Activated CD4-positive, alpha-beta T cell treated with anti-CD3 and anti-CD28 coated beads for 36 hours (primary cell): Measurements from ENCODE around the gene CACNA1C. TPM values are rescaled to one million over a fixed set of nuclear protein-coding genes. Genes with fewer than 3 reads are reported as not detected.

Source experiments
- ATAC-seq: fragments of 200-7000 bp; cut with Tn5 transposase; one replicate; pipeline ENCODE4 v1.10.0; 2021; ENCODE audit warnings: mild to moderate bottlenecking, moderate library complexity
- CTCF ChIA-PET: fragments of 350-600 bp; sonication (Branson Sonifier 250); formaldehyde crosslinking; loops from one replicate; lab custom pipeline; 2021; ENCODE audit warnings: antibody characterized with exemption; lab: Charles Lee
- POLR2A ChIA-PET: fragments of 350-600 bp; sonication (Branson Sonifier 250); formaldehyde crosslinking; loops from one replicate; lab custom pipeline; 2021; ENCODE audit warnings: antibody characterized with exemption, inconsistent platforms; lab: Charles Lee
- DNase-seq: peaks from one replicate; pipeline ENCODE4 v3.0.0-alpha.2; 2020
- H3K27ac Mint-ChIP-seq: one replicate; pipeline ENCODE4 v1.8.0; 2021; ENCODE audit warnings: mixed read lengths
- H3K27me3 Mint-ChIP-seq: one replicate; pipeline ENCODE4 v1.8.0; 2021; ENCODE audit warnings: mixed read lengths
- H3K36me3 Mint-ChIP-seq: one replicate; pipeline ENCODE4 v1.8.0; 2021; ENCODE audit warnings: low read depth, mixed read lengths
- H3K4me1 Mint-ChIP-seq: one replicate; pipeline ENCODE4 v1.8.0; 2021; ENCODE audit warnings: mixed read lengths
- H3K4me3 Mint-ChIP-seq: one replicate; pipeline ENCODE4 v1.8.0; 2021; ENCODE audit warnings: mild to moderate bottlenecking, moderate library complexity, mixed read lengths
- H3K9me3 Mint-ChIP-seq: one replicate; pipeline ENCODE4 v1.8.0; 2021; ENCODE audit warnings: low read depth, mixed read lengths
- intact Hi-C, 2 experiments: fragments of 100-400 bp; cut with DNase I in 1 of 2; cut with micrococcal nuclease in 1 of 2; formaldehyde crosslinking; loops; one replicate each; pipeline versions ENCODE4 v1.14.2 to v1.15.1; 2022 to 2024; cut with DNase I, micrococcal nuclease
- total RNA-seq, 2 experiments: library from RNA; stranded (reverse); gene quantifications; one replicate each; pipeline ENCODE4 v1.2.3, GENCODE V29; 2021

The CACNA1C gene
- total RNA-seq, 2 experiments from 2014 or later, result 0.11 TPM

GRCh38 chr12:2335513-2335912, 282.7 kb downstream of the CACNA1C start:
- ATAC-seq (no peak), DNase-seq (no peak)
- Mint-ChIP-seq H3K9me3 (no peaks in the 10 kb centered on the region), H3K4me1 (peaks cover 5% of the 10 kb centered on the region), H3K27ac (no peak overlapping the region), H3K36me3 (no peaks in the 10 kb centered on the region), H3K27me3 (peaks cover 7% of the 10 kb centered on the region), H3K4me3 (no peak overlapping the region)
- ChIA-PET POLR2A (no interaction called here), CTCF (no interaction called here)
- intact Hi-C loops, result no loop called here

DNA sequence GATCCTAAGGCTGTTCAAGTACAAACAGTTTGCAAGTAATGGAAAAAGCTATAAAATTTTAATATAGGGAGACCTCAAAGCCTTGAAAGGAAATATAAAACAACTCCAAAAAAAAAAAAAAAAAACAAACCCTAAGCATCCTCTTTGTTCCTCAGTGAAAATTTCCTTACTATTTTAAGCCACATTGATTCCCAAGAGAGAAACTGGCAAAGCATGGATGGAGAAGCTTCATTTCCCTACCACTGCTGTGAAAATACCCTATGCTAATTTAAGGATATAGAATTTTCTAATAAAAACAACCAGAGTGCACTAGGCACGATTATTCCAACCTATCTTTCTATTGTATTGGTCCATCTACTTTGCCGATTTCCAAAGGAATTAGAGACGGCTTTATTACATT, 283.1 kb downstream of the CACNA1C start:
- POLR2A ChIA-PET, result no interaction called here
- H3K9me3 Mint-ChIP-seq, result no peaks in the 10 kb centered on the region
- ATAC-seq (no peak), DNase-seq (no peak)
- no peak overlapping the region for H3K27ac Mint-ChIP-seq
- H3K4me1 Mint-ChIP-seq, result peaks cover 5% of the 10 kb centered on the region
- intact Hi-C loops, result no loop called here
- H3K4me3 Mint-ChIP-seq, result no peak overlapping the region
- CTCF ChIA-PET, result no interaction called here
- H3K27me3 Mint-ChIP-seq, result peaks cover 7% of the 10 kb centered on the region
- H3K36me3 Mint-ChIP-seq, result no peaks in the 10 kb centered on the region

DNA sequence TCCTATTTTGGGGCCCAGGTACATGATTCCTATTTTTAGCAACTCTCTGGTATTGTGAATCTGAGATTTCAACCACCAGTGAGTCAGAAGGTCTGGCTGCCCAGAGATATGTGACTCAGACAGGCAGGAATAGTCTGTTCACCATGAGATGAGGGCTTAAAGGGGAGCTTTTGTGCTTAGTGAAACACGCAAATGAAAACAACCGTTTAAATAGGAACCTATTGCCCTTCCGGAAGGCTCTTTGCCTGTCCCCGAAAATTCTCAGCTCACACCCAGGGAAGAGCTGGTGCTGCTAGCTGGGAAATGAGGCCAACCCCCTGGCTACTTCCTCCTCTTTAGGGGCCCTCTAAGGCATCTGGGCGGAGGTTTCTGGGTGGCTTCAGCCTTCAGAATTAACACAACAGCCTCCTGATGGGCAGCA, 283.6 kb downstream of the CACNA1C start:
- peak; percentile 75 for ATAC-seq
- peaks cover 7% of the 10 kb centered on the region for H3K27me3 Mint-ChIP-seq
- H3K9me3 Mint-ChIP-seq, result no peaks in the 10 kb centered on the region
- DNase-seq, result no peak
- H3K4me3 Mint-ChIP-seq, result no peak overlapping the region
- CTCF ChIA-PET, result no interaction called here
- POLR2A ChIA-PET, result no interaction called here
- intact Hi-C loops, result no loop called here
- H3K27ac Mint-ChIP-seq, result no peak overlapping the region
- peaks cover 5% of the 10 kb centered on the region for H3K4me1 Mint-ChIP-seq
- no peaks in the 10 kb centered on the region for H3K36me3 Mint-ChIP-seq

- peaks cover 5% of the 10 kb centered on the region for H3K4me1 Mint-ChIP-seq
- H3K9me3 Mint-ChIP-seq, result no peaks in the 10 kb centered on the region
- H3K27ac Mint-ChIP-seq, result peak overlapping the region; percentile 13
- H3K4me3 Mint-ChIP-seq, result no peak overlapping the region
- ChIA-PET CTCF (no interaction called here), POLR2A (no interaction called here)
- H3K36me3 Mint-ChIP-seq, result no peaks in the 10 kb centered on the region
- peaks cover 7% of the 10 kb centered on the region for H3K27me3 Mint-ChIP-seq
- intact Hi-C loops, result no loop called here
- ATAC-seq (no peak), DNase-seq (no peak)
These were observed 284.5 kb downstream of the CACNA1C start for GRCh38 chr12:2337031-2338010.

- CTCF ChIA-PET, result interaction anchor here (1.1 kb wide), 1 partner anchor 56 kb away, joined by 3 read pairs; no protein-coding TSS in a partner anchor
These were observed 285.6 kb downstream of the CACNA1C start for GRCh38 chr12:2338381-2338780.

GRCh38 chr12:2338991-2339431, 286.2 kb downstream of the CACNA1C start:
- intact Hi-C loops, result no loop called here
- Mint-ChIP-seq H3K4me1 (peaks cover 5% of the 10 kb centered on the region), H3K36me3 (no peaks in the 10 kb centered on the region), H3K4me3 (no peak overlapping the region), H3K9me3 (no peaks in the 10 kb centered on the region), H3K27me3 (peaks cover 7% of the 10 kb centered on the region), H3K27ac (no peak overlapping the region)
- CTCF ChIA-PET, result interaction anchor here (1.1 kb wide), 1 partner anchor 56 kb away, joined by 3 read pairs; no protein-coding TSS in a partner anchor
- POLR2A ChIA-PET, result no interaction called here
- DNase-seq (no peak), ATAC-seq (no peak)

More at GRCh38 chr12:2338381-2338780, 285.6 kb downstream of the CACNA1C start:
- no peak overlapping the region for H3K27ac Mint-ChIP-seq
- H3K9me3 Mint-ChIP-seq, result no peaks in the 10 kb centered on the region
- no peaks in the 10 kb centered on the region for H3K36me3 Mint-ChIP-seq
- DNase-seq (no peak), ATAC-seq (no peak)
- H3K27me3 Mint-ChIP-seq, result peaks cover 7% of the 10 kb centered on the region
- H3K4me3 Mint-ChIP-seq, result no peak overlapping the region
- POLR2A ChIA-PET, result no interaction called here
- H3K4me1 Mint-ChIP-seq, result peaks cover 5% of the 10 kb centered on the region
- intact Hi-C loops, result no loop called here

- Mint-ChIP-seq H3K4me3 (no peak overlapping the region), H3K9me3 (no peaks in the 10 kb centered on the region), H3K27me3 (peaks cover 4% of the 10 kb centered on the region), H3K4me1 (peaks cover 4% of the 10 kb centered on the region), H3K36me3 (no peaks in the 10 kb centered on the region), H3K27ac (no peak overlapping the region)
- ChIA-PET POLR2A (no interaction called here), CTCF (interaction anchor here (0.7 kb wide), 1 partner anchor 113 kb away, joined by 4 read pairs; no protein-coding TSS in a partner anchor)
- DNase-seq (no peak), ATAC-seq (no peak)
- intact Hi-C loops, result no loop called here
These were observed 288.4 kb downstream of the CACNA1C start for GRCh38 chr12:2341051-2341751.

- ATAC-seq (no peak), DNase-seq (no peak)
- Mint-ChIP-seq H3K9me3 (no peaks in the 10 kb centered on the region), H3K36me3 (no peaks in the 10 kb centered on the region), H3K4me1 (no peaks in the 10 kb centered on the region), H3K4me3 (no peak overlapping the region), H3K27me3 (peaks cover 4% of the 10 kb centered on the region), H3K27ac (no peak overlapping the region)
- ChIA-PET CTCF (interaction anchor here (0.7 kb wide), 1 partner anchor 113 kb away, joined by 4 read pairs; no protein-coding TSS in a partner anchor), POLR2A (no interaction called here)
- intact Hi-C loops, result no loop called here
These were observed 289.1 kb downstream of the CACNA1C start for GRCh38 chr12:2341871-2342270.

- ATAC-seq (no peak), DNase-seq (no peak)
- H3K4me3 Mint-ChIP-seq, result no peak overlapping the region
- no peaks in the 10 kb centered on the region for H3K36me3 Mint-ChIP-seq
- no peaks in the 10 kb centered on the region for H3K9me3 Mint-ChIP-seq
- ChIA-PET POLR2A (no interaction called here), CTCF (no interaction called here)
- intact Hi-C loops, result no loop called here
- H3K27me3 Mint-ChIP-seq, result no peaks in the 10 kb centered on the region
- H3K4me1 Mint-ChIP-seq, result no peaks in the 10 kb centered on the region
- no peak overlapping the region for H3K27ac Mint-ChIP-seq
These were observed 290.9 kb downstream of the CACNA1C start for GRCh38 chr12:2343681-2344080.

GRCh38 chr12:2344476-2344875, 291.7 kb downstream of the CACNA1C start:
- intact Hi-C loops, result no loop called here
- Mint-ChIP-seq H3K4me3 (no peak overlapping the region), H3K4me1 (no peaks in the 10 kb centered on the region), H3K27ac (no peak overlapping the region), H3K36me3 (no peaks in the 10 kb centered on the region), H3K27me3 (no peaks in the 10 kb centered on the region), H3K9me3 (no peaks in the 10 kb centered on the region)
- ATAC-seq (no peak), DNase-seq (no peak)
- ChIA-PET POLR2A (no interaction called here), CTCF (no interaction called here)

DNA sequence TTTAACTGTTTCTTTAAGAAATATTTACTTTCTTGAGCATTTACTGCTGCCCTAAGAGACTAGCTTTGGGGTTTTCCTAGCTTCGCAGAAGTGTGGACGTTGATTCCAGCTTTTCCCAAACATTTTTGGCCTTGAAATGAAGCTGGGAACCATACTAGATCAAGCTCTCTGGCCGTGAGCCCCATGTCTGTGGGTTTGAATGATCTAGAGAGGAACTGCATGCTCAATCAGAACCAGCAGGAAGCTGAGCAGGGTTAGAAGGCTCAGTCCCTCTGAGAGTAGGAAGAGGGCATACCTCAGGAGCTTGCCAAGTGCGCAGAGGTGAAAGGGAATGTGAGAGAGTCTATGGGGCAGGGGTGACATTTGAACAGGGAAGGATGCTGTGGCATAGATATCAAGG, 292.1 kb downstream of the CACNA1C start:
- Mint-ChIP-seq H3K9me3 (no peaks in the 10 kb centered on the region), H3K4me1 (no peaks in the 10 kb centered on the region), H3K4me3 (no peak overlapping the region), H3K27me3 (peaks cover 2% of the 10 kb centered on the region), H3K36me3 (no peaks in the 10 kb centered on the region), H3K27ac (no peak overlapping the region)
- no peak for ATAC-seq
- POLR2A ChIA-PET, result no interaction called here
- intact Hi-C loops, result no loop called here
- CTCF ChIA-PET, result no interaction called here
- DNase-seq, result no peak
